ENCODE results near the gene PLXND1.
"Not testable (repeated sequence)": the region's sequence is repeated elsewhere in the genome, so short reads cannot be mapped to it uniquely, and the experiment has no call there.

Gene PLXND1

DNA sequence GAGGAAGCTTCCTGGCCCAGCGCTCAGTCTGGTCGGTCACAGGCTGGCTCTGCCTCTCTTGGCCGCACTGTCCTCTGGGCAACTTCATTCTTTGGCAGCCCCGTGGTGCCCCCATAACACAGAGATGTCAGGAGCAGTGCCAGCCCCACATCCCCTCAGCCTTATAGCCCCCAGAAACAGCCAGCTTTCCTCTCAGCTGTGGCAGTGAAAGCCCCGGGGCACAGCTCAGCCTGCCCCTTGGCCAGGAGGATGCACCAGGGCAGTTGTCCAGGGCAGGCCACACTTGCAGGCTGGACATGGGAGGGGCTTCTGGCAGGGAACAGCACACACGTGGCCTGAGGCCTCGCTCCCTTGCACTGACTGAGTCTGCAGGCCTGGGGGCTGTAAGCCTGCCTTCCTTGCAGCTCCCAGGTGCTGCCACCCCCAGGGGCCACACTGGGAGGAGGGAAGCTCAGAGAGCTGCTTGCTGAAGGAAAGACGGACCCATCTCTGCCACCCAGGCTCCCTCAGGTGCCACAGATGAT, 88.4 kb downstream of the PLXND1 start:
- H3F3A ChIP-seq (ENCODE audit: low read depth): no peaks in the 10 kb centered on the region
- no peaks in the 10 kb centered on the region for H4K20me1 ChIP-seq (ENCODE audit: insufficient read depth, low read length, poor library complexity, severe bottlenecking)
- H3K36me3 ChIP-seq (ENCODE audit: insufficient read depth, low read length): no peaks in the 10 kb centered on the region; the same call in 1 of the 2 replicates
- H3K9me3 ChIP-seq (ENCODE audit: insufficient read depth, low read depth, low read length): no peaks in the 10 kb centered on the region
- H3K9me2 ChIP-seq (replicated peaks; ENCODE audit: low read depth, low read length): no peaks in the 10 kb centered on the region
- H2AFZ ChIP-seq (ENCODE audit: low read length): no peak overlapping the region
- no peaks in the 10 kb centered on the region for H3K4me1 ChIP-seq (ENCODE audit: insufficient read depth, low read length, poor library complexity, severe bottlenecking)
- no peaks in the 10 kb centered on the region for H3K79me2 ChIP-seq (ENCODE audit: insufficient read depth, low read length)
- H3K9ac ChIP-seq (ENCODE audit: low read depth, low read length, poor library complexity, severe bottlenecking): no peak overlapping the region
- no peak for TF ChIP-seq EZH2phosphoT487 (IDR thresholded peaks at IDR 0.05; ENCODE audit: borderline replicate concordance)
- TF ChIP-seq, protein P1, sequence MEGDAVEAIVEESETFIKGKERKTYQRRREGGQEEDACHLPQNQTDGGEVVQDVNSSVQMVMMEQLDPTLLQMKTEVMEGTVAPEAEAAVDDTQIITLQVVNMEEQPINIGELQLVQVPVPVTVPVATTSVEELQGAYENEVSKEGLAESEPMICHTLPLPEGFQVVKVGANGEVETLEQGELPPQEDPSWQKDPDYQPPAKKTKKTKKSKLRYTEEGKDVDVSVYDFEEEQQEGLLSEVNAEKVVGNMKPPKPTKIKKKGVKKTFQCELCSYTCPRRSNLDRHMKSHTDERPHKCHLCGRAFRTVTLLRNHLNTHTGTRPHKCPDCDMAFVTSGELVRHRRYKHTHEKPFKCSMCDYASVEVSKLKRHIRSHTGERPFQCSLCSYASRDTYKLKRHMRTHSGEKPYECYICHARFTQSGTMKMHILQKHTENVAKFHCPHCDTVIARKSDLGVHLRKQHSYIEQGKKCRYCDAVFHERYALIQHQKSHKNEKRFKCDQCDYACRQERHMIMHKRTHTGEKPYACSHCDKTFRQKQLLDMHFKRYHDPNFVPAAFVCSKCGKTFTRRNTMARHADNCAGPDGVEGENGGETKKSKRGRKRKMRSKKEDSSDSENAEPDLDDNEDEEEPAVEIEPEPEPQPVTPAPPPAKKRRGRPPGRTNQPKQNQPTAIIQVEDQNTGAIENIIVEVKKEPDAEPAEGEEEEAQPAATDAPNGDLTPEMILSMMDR (conservative IDR thresholded peaks at IDR 0.05; ENCODE audit: low read length): no peak
- no peak overlapping the region for H3K4me3 ChIP-seq (ENCODE audit: low read length, poor library complexity, severe bottlenecking)
- no peaks in the 10 kb centered on the region for H3K27me3 ChIP-seq (ENCODE audit: insufficient read depth, low read length, poor library complexity, severe bottlenecking)
- no peak overlapping the region for H3K4me2 ChIP-seq (ENCODE audit: low read depth, low read length, poor library complexity, severe bottlenecking)

DNA sequence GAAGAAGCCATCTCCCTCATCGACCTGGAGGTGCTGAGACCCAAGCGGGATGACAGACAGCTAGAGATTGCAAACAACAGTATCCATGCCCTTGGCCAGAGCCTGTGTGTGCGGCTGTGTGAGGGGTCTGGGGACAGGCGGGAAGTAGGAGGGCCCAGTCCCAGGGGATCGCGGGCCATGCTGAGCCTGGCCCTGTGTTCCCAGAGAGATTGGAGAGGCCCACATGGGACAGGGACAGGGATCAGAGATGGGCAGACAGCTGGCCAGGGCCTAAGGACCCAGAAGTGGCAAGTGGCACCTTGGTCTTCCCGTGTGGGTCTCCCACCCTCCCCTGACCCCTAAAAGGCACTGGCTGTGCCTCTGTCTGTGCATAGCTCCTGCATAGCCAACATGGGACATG, 89.0 kb downstream of the PLXND1 start:
- Histone ChIP-seq H3K27me3 (ENCODE audit: insufficient read depth, low read length, poor library complexity, severe bottlenecking) (no peaks in the 10 kb centered on the region), H3K79me2 (ENCODE audit: insufficient read depth, low read length) (no peaks in the 10 kb centered on the region), H3K4me2 (ENCODE audit: low read depth, low read length, poor library complexity, severe bottlenecking) (no peak overlapping the region), H3K9me2 (replicated peaks; ENCODE audit: low read depth, low read length) (no peaks in the 10 kb centered on the region), H3K36me3 (ENCODE audit: insufficient read depth, low read length) (no peaks in the 10 kb centered on the region; the same call in 1 of the 2 replicates), H3K9me3 (ENCODE audit: insufficient read depth, low read depth, low read length) (no peaks in the 10 kb centered on the region), H2AFZ (ENCODE audit: low read length) (no peak overlapping the region), H3K4me1 (ENCODE audit: insufficient read depth, low read length, poor library complexity, severe bottlenecking) (no peaks in the 10 kb centered on the region), H3F3A (ENCODE audit: low read depth) (no peaks in the 10 kb centered on the region), H3K9ac (ENCODE audit: low read depth, low read length, poor library complexity, severe bottlenecking) (no peak overlapping the region), H3K4me3 (ENCODE audit: low read length, poor library complexity, severe bottlenecking) (no peak overlapping the region), H4K20me1 (ENCODE audit: insufficient read depth, low read length, poor library complexity, severe bottlenecking) (no peaks in the 10 kb centered on the region)
- TF ChIP-seq, protein P1 (conservative IDR thresholded peaks at IDR 0.05; ENCODE audit: low read length): no peak
- no peak for TF ChIP-seq EZH2phosphoT487 (IDR thresholded peaks at IDR 0.05; ENCODE audit: borderline replicate concordance)

DNA sequence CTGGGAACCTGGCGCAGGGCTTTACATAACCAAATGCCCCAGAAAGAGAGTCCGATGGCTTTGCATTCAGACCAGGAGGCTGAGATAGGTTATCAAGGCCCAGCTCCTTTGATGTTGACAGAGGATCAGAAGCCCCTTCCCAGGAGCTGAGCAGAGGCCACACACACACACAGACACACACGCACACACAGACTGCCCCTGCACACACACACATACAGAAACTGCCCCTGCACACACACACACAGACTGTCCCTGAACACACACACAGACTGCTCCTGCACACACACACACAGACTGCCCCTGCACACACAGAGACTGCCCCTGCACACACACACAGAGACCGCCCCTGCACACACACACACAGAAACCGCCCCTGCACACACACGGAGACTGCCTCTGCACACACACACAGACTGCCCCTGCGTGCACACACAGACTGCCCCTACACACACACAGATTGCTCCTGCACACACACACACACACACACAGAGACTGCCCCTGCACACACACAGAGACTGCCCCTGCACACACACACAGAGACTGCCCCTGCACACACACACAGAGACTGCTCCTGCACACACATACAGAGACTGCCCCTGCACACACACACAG, 90.5 kb downstream of the PLXND1 start:
- H3K9me3 ChIP-seq (ENCODE audit: insufficient read depth, low read depth, low read length); H3K36me3 ChIP-seq (ENCODE audit: insufficient read depth, low read length); H4K20me1 ChIP-seq (ENCODE audit: insufficient read depth, low read length, poor library complexity, severe bottlenecking); H3K27me3 ChIP-seq (ENCODE audit: insufficient read depth, low read length, poor library complexity, severe bottlenecking); H3F3A ChIP-seq (ENCODE audit: low read depth); H3K9me2 ChIP-seq (replicated peaks; ENCODE audit: low read depth, low read length); H3K79me2 ChIP-seq (ENCODE audit: insufficient read depth, low read length); H3K4me1 ChIP-seq (ENCODE audit: insufficient read depth, low read length, poor library complexity, severe bottlenecking); H3K9ac ChIP-seq (ENCODE audit: low read depth, low read length, poor library complexity, severe bottlenecking); H2AFZ ChIP-seq (ENCODE audit: low read length); H3K4me2 ChIP-seq (ENCODE audit: low read depth, low read length, poor library complexity, severe bottlenecking); H3K4me3 ChIP-seq (ENCODE audit: low read length, poor library complexity, severe bottlenecking): not testable (repeated sequence)

DNA sequence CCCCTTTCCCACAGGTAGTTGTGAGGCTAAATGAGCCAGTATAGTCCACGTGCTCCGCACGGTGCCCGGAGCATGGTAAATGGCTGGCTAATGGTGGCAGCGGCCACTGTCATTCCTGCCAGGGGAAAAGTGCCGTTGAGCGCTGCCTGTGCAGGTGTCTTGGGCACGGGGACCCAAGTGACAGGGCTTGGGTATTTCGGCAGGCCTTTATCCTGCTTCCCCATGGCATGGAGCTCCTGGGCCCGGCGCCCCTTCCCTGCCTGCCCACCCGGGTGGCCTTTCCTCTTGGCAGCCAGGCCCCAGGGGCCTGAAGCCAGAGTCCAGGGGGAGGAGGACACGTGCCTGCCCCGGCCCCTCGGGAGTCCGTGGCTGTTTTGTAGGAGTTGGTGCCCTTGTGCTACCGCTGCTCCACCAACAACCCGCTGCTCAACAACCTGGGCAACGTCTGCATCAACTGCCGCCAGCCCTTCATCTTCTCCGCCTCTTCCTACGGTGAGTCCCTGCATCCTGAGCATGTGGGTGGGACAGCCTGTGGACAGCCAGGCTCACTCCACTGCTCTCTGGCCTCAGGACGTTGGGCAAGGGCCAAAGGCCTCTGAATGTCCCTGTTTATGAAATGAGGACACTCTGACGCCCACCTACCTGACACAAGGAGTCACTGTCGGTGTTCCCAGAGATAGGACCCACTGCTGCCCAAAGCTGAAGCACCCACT, 91.2 kb downstream of the PLXND1 start:
- not testable (repeated sequence) for H3K27me3 ChIP-seq (ENCODE audit: insufficient read depth, low read length, poor library complexity, severe bottlenecking); H3K9ac ChIP-seq (ENCODE audit: low read depth, low read length, poor library complexity, severe bottlenecking); H3K4me1 ChIP-seq (ENCODE audit: insufficient read depth, low read length, poor library complexity, severe bottlenecking); H3K9me3 ChIP-seq (ENCODE audit: insufficient read depth, low read depth, low read length); H2AFZ ChIP-seq (ENCODE audit: low read length); H3F3A ChIP-seq (ENCODE audit: low read depth); H4K20me1 ChIP-seq (ENCODE audit: insufficient read depth, low read length, poor library complexity, severe bottlenecking); H3K36me3 ChIP-seq (ENCODE audit: insufficient read depth, low read length); H3K4me3 ChIP-seq (ENCODE audit: low read length, poor library complexity, severe bottlenecking); H3K4me2 ChIP-seq (ENCODE audit: low read depth, low read length, poor library complexity, severe bottlenecking); H3K79me2 ChIP-seq (ENCODE audit: insufficient read depth, low read length); H3K9me2 ChIP-seq (replicated peaks; ENCODE audit: low read depth, low read length)
